Suprapubic skin (tissue), 4 donors: ENCODE data around the gene ANAPC13. TPM values are rescaled to one million over a fixed set of nuclear protein-coding genes. Genes with fewer than 3 reads are reported as not detected.
A peak's percentile ranks its signal among the peaks of the same experiment; 100 is the strongest.

Experiments used
- DNase-seq, 2 donors: peaks; one replicate each; pipeline ENCODE4 v3.0.0-alpha.2; 2019; ENCODE audit warnings: low spot score in 2 of 2
- H3K27ac ChIP-seq: fragments of 200-600 bp; sonication (generic); one replicate; pipeline ENCODE4 v1.5.1; 2019
- H3K27me3 ChIP-seq: fragments of 200-600 bp; sonication (generic); one replicate; pipeline ENCODE4 v1.5.1; 2019
- H3K36me3 ChIP-seq: fragments of 200-600 bp; sonication (generic); one replicate; pipeline ENCODE4 v1.5.1; 2019
- H3K4me1 ChIP-seq: fragments of 200-600 bp; sonication (generic); one replicate; pipeline ENCODE4 v1.5.1; 2019
- H3K4me3 ChIP-seq: fragments of 200-600 bp; sonication (generic); one replicate; pipeline ENCODE4 v1.5.1; 2019; ENCODE audit warnings: mild to moderate bottlenecking
- H3K9me3 ChIP-seq: fragments of 200-600 bp; sonication (generic); one replicate; pipeline ENCODE4 v1.5.1; 2019
- CTCF ChIP-seq, 2 donors: fragments of 200-600 bp in 1 of 2; fragments of 450-650 bp in 1 of 2; sonication (generic) in 1 of 2; IDR thresholded peaks; one replicate each; pipeline ENCODE4 v1.5.1; 2016 to 2019; ENCODE audit warnings: antibody characterized with exemption in 2 of 2, mild to moderate bottlenecking in 1 of 2, moderate library complexity in 1 of 2
- EP300 ChIP-seq: sonication (generic); formaldehyde crosslinking; IDR thresholded peaks from one replicate; pipeline ENCODE4 v1.6.1; 2017; ENCODE audit warnings: antibody characterized with exemption
- POLR2A ChIP-seq, 2 donors: fragments of 450-650 bp; IDR thresholded peaks; one replicate each; pipeline ENCODE4 v1.6.1; 2017; ENCODE audit warnings: antibody characterized with exemption in 2 of 2, mild to moderate bottlenecking in 2 of 2, moderate library complexity in 2 of 2
- POLR2AphosphoS5 ChIP-seq, 3 donors: sonication (generic); formaldehyde crosslinking; IDR thresholded peaks; one replicate each; pipeline ENCODE4 v1.6.1; 2017; ENCODE audit warnings: antibody characterized with exemption in 3 of 3
- WGBS: methylation state at CpG from one replicate; pipeline ENCODE4 v1.1.5; 2018; 5-methylcytosine and 5-hydroxymethylcytosine counted together
- total RNA-seq, 4 donors: library from RNA; depleted of rRNA; stranded (reverse); fragments of >200 nt; gene quantifications; one replicate each; pipeline ENCODE4 v1.1.0, GENCODE V29; 2016

ANAPC13 gene
- total RNA-seq, 4 donors from 2014 or later: 20.8 to 51.2 (median 46.0) TPM

GRCh38 chr3:134473868-134474546, 11.8 kb downstream of the ANAPC13 start:
- DNase-seq: peak in 1 of 2 donors; percentile 84
- H3K4me3 ChIP-seq: no peak overlapping the region
- peak; percentile 59 to 71 for TF ChIP-seq CTCF (IDR thresholded peaks at IDR 0.05)
- TF ChIP-seq POLR2AphosphoS5 (IDR thresholded peaks at IDR 0.05): no peak
- TF ChIP-seq POLR2A (IDR thresholded peaks at IDR 0.05): no peak
- H3K27me3 ChIP-seq: no peaks in the 10 kb centered on the region
- no peak overlapping the region for H3K27ac ChIP-seq
- no peaks in the 10 kb centered on the region for H3K9me3 ChIP-seq
- WGBS: 19% methylated on average over 9 of the region's 9 CpGs
- H3K4me1 ChIP-seq: peaks cover 40% of the 10 kb centered on the region
- H3K36me3 ChIP-seq: peaks cover 27% of the 10 kb centered on the region

- no peak for DNase-seq
- WGBS: 95% methylated on average over 6 of the region's 6 CpGs
- H3K27me3 ChIP-seq: no peaks in the 10 kb centered on the region
- H3K4me1 ChIP-seq: peaks cover 40% of the 10 kb centered on the region
- peaks cover 15% of the 10 kb centered on the region for H3K36me3 ChIP-seq
- H3K27ac ChIP-seq: no peak overlapping the region
- TF ChIP-seq POLR2A (IDR thresholded peaks at IDR 0.05): no peak
- no peak for TF ChIP-seq EP300
- TF ChIP-seq POLR2AphosphoS5 (IDR thresholded peaks at IDR 0.05): no peak
- no peak for TF ChIP-seq CTCF (IDR thresholded peaks at IDR 0.05)
- no peak overlapping the region for H3K4me3 ChIP-seq
- no peaks in the 10 kb centered on the region for H3K9me3 ChIP-seq
These were observed 13.0 kb downstream of the ANAPC13 start for GRCh38 chr3:134472831-134473230.

- TF ChIP-seq POLR2AphosphoS5 (IDR thresholded peaks at IDR 0.05) (no peak), POLR2A (IDR thresholded peaks at IDR 0.05) (no peak), CTCF (IDR thresholded peaks at IDR 0.05) (no peak), EP300 (no peak)
- no peak overlapping the region for H3K4me3 ChIP-seq
- no peak for DNase-seq
- no peak overlapping the region for H3K27ac ChIP-seq
- H3K4me1 ChIP-seq: peaks cover 28% of the 10 kb centered on the region
- H3K9me3 ChIP-seq: no peaks in the 10 kb centered on the region
- 55% methylated on average over 8 of the region's 8 CpGs for WGBS
- peaks cover 5% of the 10 kb centered on the region for H3K36me3 ChIP-seq
- no peaks in the 10 kb centered on the region for H3K27me3 ChIP-seq
These were observed 14.1 kb downstream of the ANAPC13 start for GRCh38 chr3:134471521-134472193.

GRCh38 chr3:134468519-134468918, 17.3 kb downstream of the ANAPC13 start:
- Histone ChIP-seq H3K4me1 (peaks cover 16% of the 10 kb centered on the region), H3K9me3 (no peaks in the 10 kb centered on the region), H3K4me3 (no peak overlapping the region), H3K36me3 (no peaks in the 10 kb centered on the region), H3K27me3 (no peaks in the 10 kb centered on the region), H3K27ac (no peak overlapping the region)
- no peak for DNase-seq
- TF ChIP-seq EP300 (no peak), POLR2A (IDR thresholded peaks at IDR 0.05) (no peak), POLR2AphosphoS5 (IDR thresholded peaks at IDR 0.05) (no peak), CTCF (IDR thresholded peaks at IDR 0.05) (no peak)
- WGBS: 87% methylated on average over 4 of the region's 4 CpGs

GRCh38 chr3:134466331-134466730, 19.5 kb downstream of the ANAPC13 start:
- no peak for DNase-seq
- 58% methylated on average over 1 of the region's 1 CpG for WGBS
- Histone ChIP-seq H3K27me3 (no peaks in the 10 kb centered on the region), H3K4me1 (peaks cover 26% of the 10 kb centered on the region), H3K4me3 (no peak overlapping the region), H3K36me3 (no peaks in the 10 kb centered on the region), H3K27ac (no peak overlapping the region), H3K9me3 (no peaks in the 10 kb centered on the region)
- TF ChIP-seq EP300: no peak
- no peak for TF ChIP-seq POLR2AphosphoS5 (IDR thresholded peaks at IDR 0.05)
- no peak for TF ChIP-seq CTCF (IDR thresholded peaks at IDR 0.05)
- TF ChIP-seq POLR2A (IDR thresholded peaks at IDR 0.05): no peak
